HG03064 (cell line): ENCODE measurements around the gene ADAMTSL5.
"Not testable (repeated sequence)": the region's sequence is repeated elsewhere in the genome, so short reads cannot be mapped to it uniquely, and the experiment has no call there.

Experiments
- ATAC-seq: cut with Tn5 transposase; IDR thresholded peaks from one replicate; pipeline ENCODE4 v1.9.1; 2021; ENCODE audit warnings: low read depth; ENCODE audit not compliant: unreplicated experiment

ADAMTSL5 gene

DNA sequence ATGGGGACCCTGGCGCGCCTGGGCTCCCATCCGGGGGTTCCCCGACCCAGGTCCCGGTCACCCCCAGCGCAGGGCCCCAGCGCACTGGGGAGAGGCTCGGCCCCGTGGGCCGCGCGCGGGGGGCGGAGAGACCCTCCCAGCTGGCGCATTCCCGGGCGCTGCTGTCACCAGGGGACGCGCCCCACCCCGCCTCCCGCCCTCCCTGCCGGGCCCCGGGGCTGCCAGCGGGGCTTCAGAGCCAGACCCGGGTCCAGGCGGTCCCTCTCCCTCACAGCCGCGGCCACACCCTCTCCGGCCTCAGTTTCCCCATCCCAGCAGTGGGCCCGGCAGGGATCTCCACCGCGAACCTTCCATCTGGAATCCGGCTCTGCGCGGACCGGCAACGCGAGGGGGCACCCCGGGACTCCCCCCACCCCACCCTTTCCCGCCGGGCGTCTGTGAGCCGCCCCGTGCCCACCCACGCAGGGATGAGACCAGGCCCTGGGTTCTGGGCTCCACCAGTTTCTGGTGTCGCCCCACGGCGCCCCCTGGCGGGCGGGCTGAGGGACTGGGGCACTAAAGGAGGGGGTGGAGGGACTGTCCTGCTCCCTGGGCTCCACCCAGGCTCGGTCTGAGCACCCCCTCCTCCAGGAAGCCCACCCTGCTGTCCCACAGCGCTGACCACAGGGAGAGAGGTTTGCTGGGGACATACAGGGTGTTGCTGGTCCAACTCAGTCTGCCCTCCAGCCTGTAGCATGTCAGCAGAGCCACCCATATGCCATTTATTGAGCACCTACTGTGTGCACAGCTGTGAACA, 878 bp upstream of the ADAMTSL5 start:
- ATAC-seq: no peak

DNA sequence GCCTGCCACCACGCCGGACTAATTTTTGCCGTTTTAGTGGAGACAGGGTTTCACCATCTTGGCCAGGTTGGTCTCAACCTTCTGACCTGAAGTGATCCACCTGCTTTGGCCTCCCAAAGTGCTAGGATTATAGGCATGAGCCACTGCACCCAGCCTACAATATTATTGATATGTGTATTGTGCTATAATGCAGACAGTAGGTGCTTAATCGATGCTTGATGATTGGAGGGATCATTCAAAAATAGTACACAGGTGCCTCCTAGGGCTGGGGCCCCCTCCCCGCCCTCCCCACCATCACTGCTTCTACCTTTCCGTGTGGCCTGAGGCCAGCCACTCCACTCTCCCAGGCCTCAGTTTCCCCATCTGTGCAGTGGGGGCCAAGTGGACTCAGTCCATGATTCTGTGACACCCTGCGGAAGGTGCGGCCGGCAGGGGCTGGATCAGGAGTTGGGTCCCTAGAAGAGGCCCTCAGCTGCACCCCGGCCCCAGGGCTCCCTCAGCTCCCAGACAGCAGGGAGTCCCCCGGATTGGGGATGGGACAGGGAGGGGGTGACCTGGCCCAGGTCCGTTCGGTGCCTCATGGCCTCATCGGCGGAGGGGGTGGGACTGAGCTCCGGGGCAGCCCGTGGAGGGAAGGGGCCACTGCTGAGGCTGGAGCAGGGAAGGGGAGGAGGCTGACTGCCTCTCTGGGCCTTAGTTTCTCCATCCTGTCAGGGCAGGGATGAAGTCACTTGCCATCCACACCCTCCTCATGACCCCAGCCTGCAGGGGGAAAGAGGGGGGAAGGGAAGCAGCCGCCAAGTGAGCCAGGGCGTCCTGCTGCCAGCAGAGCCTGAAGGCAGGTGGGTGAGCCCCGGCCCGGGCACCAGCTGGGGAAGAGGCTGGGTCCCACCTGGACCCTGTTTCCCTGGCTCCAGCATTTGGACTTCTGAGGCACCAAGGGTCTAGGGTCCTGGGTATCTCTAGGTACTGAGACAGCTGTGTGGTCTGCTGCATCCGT, 1.2 kb downstream of the ADAMTSL5 start:
- ATAC-seq: no peak

DNA sequence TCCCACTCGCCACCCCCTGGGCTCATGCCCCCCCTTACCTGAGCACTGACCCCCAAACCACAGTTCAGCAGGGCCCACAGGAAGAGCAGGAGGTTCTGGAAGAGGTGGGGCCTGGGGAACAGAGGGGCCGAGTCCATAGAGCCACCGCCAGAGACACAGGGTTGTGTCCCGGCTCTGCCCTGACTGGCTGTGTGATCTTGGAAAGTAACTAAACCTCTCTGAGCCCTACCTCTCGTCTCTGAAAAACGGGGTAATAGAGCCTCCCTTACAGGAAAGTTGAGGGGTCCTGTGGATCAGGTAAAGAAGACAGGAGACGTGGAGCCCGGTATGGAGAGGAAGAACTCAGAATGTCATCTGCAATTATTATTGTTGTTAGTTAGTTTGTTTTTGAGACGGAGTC, 2.0 kb downstream of the ADAMTSL5 start:
- no peak for ATAC-seq

- no peak for ATAC-seq
Measured at GRCh38 chr19:1510442-1510806, 2.4 kb downstream of the ADAMTSL5 start.

DNA sequence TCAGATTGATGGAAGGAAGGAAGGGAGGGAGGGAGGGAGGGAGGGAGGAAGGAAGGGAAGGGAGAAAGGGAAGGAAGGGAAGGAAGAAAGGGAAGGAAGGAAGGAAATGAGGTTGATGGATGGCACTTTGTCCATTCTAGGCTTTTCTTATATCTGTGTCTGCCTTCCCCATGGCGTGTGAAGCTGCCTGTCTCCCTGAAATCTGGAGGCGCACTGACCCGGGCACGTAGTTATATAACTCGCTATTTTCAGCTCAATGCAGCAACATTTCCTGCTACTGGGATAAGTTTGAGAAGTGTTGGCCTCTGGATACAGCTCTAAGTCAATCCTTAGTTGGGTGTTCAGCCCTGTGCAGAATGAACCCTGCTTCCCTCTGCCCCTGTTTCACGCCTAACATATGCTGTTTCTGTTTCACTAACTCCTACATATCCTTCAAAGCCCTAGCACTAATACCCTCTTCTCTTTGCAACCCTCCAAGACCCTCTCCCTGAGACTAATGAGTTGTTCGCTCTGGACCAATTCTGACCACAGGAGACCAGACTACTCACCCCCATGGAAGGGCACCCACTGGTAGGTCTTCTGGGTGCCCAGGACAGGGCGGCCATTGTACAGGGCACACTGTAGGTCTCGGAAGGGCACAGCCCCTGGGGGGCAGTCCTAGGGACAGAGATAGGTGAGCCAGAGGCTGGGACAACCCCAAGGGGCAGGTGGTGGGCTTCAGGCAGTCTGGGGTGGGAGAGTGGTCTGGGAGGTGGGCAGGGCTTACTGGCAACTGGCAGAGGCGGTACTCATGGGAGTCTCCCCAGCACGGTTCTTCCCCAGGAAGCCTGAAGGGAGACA, 3.0 kb downstream of the ADAMTSL5 start:
- ATAC-seq: no peak

GRCh38 chr19:1508507-1508856, 4.3 kb downstream of the ADAMTSL5 start:
- no peak for ATAC-seq

DNA sequence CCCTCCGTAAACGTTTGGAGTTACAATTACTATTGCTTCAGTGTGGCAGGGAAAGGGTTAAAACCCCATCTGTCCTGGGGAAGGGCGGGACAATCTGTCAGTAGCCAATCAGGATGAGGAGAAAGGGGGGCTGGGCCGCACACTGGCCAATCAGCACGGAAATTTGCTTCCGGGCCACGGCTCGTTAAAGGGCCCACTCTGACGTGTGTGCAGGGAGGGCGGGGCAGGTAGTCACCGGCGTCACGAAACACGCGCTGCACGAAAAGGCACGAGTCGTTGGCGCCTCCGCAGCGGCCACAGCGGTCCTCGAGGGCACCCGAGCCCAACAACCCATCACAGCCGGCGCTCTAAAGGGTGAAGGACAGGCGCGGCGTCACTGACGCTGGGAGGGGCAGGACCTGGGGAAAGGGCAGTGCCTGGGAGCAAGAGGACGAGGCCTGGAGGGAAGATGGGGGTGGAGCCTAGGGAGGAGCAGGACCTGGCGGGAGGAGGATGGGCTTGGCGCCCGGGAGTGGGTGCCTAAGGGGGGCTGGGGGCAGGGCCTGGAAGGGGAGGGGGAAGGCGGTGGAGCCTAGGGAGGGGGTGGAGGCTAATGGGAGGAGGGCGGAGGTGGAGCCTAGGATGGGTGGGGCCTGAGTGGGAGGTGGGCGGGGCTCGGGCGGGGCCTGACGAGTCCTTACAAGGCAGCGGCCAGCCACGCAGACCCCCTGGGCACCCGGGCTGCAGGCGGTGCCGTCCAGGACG, 4.9 kb downstream of the ADAMTSL5 start:
- ATAC-seq: no peak

DNA sequence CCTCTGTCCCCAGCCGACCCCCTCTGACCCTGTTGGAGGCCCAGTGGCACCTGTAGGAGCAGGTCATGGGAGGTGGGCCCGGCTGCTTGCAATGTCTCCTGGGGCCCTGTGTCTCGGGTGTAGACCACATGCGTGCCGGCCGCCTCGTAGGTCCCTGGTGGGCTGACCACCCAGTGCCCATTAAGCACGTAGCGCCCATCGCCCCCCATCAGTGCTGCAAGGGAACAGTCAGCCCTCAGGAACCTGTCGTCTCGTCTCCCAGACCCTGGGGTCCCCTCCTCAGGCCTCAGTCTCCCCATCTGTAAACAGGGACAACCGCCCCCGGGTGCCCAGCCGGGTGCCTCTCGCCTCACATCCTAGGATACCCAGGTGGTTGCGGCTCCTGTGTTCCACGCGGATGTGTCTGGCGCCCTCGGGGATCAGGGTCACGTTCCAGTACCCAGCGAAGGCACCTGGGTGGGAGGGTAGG, 5.6 kb downstream of the ADAMTSL5 start:
- ATAC-seq: no peak

- no peak for ATAC-seq
Measured at GRCh38 chr19:1505991-1506881, 6.6 kb downstream of the ADAMTSL5 start.

GRCh38 chr19:1505012-1505411, 7.8 kb downstream of the ADAMTSL5 start:
- no peak for ATAC-seq

- ATAC-seq: no peak
Measured at GRCh38 chr19:1503925-1504773, 8.7 kb downstream of the ADAMTSL5 start.

DNA sequence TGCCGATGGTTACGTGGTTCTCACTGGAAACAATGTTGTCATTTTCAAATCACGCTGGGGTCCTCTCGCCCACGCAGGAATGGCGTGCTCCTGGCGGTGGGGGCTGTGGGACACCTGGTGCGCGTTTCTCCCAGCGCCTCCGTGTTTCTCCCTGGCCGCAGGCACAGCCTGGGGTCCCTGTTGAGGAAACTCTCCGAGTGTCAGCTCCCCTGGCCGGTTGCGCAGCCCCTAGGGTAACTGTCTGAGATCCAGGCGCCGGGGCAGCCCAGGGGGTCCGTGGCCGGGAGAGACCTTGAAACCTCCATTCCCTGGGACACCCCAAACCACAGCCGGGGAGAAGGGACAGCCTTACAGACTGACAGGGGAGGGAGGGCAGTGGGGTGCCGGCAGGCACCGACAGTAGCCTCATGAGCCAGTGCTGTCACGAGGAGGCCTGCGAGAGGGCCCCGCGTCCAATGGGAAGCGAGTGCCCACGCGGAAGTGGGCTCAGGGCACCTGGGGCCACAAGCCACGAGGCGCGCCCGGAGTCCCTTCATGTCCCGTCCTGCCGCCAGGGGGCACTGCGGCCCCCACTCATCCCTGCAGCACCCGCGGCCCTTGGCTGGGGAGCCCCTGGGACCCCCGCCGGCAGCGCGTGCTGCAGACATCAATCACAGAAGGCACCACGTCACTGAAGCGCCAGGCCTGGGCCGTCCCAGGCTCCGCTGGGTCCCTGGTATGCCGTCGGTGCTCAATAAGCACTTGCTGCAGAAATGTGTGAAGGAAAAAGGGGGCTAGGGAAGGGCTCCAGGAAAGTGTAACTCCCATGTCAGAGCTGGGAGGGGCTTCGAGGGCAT, 9.5 kb downstream of the ADAMTSL5 start:
- ATAC-seq: no peak

- no peak for ATAC-seq
Measured at GRCh38 chr19:1502433-1503088, 10.3 kb downstream of the ADAMTSL5 start.

DNA sequence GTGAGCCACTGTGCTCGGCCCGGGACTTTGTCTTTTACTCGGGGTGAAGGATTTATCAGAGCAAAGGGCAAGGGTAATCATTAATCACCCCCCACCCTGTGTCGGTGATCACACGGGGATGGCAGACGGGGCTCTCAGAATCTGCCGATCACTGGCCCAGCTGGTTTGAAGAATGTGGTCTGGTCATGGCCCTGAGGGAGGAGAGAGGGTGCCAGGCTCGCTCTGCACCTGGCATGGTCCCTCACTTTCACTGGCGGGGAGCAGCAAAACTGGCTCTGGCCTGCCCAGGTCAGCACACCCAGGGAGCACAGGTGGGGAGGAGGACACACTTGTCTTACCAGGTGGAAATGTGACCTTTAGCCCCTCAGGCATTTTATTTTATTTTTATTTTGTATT, 11.6 kb downstream of the ADAMTSL5 start:
- no peak for ATAC-seq

GRCh38 chr19:1499231-1499630, 13.6 kb downstream of the ADAMTSL5 start:
- not testable (repeated sequence) for ATAC-seq

DNA sequence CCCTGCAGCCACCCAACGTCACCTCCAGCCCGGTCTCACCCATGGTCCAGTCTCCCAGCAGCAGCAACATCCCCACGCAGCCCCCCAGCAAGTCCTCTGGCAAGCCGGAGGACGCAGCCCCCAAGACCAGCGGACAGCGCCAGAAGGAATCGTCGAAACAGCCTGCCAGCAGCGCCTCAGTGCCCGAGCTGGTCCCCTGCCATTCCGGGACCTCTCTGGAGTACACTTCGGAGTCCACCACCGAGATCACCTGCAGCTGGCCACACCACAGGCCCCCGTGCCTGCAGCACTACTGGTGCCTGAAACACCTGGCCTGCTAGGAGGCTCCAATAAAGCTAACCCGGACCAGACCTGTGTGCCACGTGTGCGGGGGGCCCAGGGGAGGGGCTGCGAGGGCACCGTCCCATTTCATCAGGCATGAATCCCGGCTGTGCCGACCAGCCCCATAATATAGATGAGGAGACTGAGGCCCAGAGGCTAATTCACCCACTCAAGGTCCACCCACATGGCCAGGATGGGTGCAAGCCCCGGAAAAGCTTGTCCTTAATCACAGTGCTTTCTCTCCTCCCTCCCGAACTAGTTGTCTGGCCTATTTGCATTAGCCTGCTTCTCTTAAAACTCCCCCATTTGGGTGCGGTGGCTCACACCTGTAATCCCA, 15.1 kb downstream of the ADAMTSL5 start:
- ATAC-seq: no peak
